Measurements from ENCODE around the gene KIF2A. TPM values are rescaled to one million over a fixed set of nuclear protein-coding genes. Genes with fewer than 3 reads are reported as not detected.

KIF2A gene
- total RNA-seq, 1 experiment from 2014 or later: 81.8 TPM

GRCh38 chr5:62413711-62414110, 107.7 kb downstream of the KIF2A start:
- Histone ChIP-seq H3K4me2 (ENCODE audit: low read depth, low read length, poor library complexity, severe bottlenecking) (peak overlapping the region; percentile 98), H3K27ac (ENCODE audit: low read length) (peak overlapping the region; percentile 34), H3K9me3 (ENCODE audit: low read length) (no peaks in the 10 kb centered on the region), H3K36me3 (ENCODE audit: insufficient read depth, low read length) (peaks cover 8% of the 10 kb centered on the region), H3K9ac (ENCODE audit: low read length) (peak overlapping the region; percentile 81), H4K20me1 (ENCODE audit: insufficient read depth, low read depth, low read length) (peaks cover 9% of the 10 kb centered on the region; the same call in 1 of the 2 replicates), H3K4me1 (ENCODE audit: low read length) (peaks cover 21% of the 10 kb centered on the region), H3K27me3 (ENCODE audit: low read length) (no peaks in the 10 kb centered on the region), H3K79me2 (ENCODE audit: low read length) (peaks cover 61% of the 10 kb centered on the region), H3K4me3 (ENCODE audit: low read length) (peak overlapping the region; percentile 85), H2AFZ (ENCODE audit: low read length) (no peak overlapping the region), H3K9me2 (replicated peaks; ENCODE audit: insufficient read depth, low read length) (no peaks in the 10 kb centered on the region)
- no peak for DNase-seq

GRCh38 chr5:62418462-62419076, 112.6 kb downstream of the KIF2A start:
- Histone ChIP-seq H2AFZ (ENCODE audit: low read length) (no peak overlapping the region), H3K9me3 (ENCODE audit: low read length) (no peaks in the 10 kb centered on the region), H3K79me2 (ENCODE audit: low read length) (peaks cover 100% of the 10 kb centered on the region), H3K9me2 (replicated peaks; ENCODE audit: insufficient read depth, low read length) (no peaks in the 10 kb centered on the region), H3K4me1 (ENCODE audit: low read length) (peaks cover 14% of the 10 kb centered on the region), H3K36me3 (ENCODE audit: insufficient read depth, low read length) (peaks cover 10% of the 10 kb centered on the region), H3K27me3 (ENCODE audit: low read length) (no peaks in the 10 kb centered on the region), H4K20me1 (ENCODE audit: insufficient read depth, low read depth, low read length) (peaks cover 7% of the 10 kb centered on the region; the same call in 1 of the 2 replicates), H3K9ac (ENCODE audit: low read length) (no peak overlapping the region), H3K4me3 (ENCODE audit: low read length) (no peak overlapping the region), H3K27ac (ENCODE audit: low read length) (no peak overlapping the region), H3K4me2 (ENCODE audit: low read depth, low read length, poor library complexity, severe bottlenecking) (no peak overlapping the region)
- no peak for DNase-seq

GRCh38 chr5:62419609-62420008, 113.6 kb downstream of the KIF2A start:
- Histone ChIP-seq H3K27me3 (ENCODE audit: low read length) (no peaks in the 10 kb centered on the region), H4K20me1 (ENCODE audit: insufficient read depth, low read depth, low read length) (peaks cover 2% of the 10 kb centered on the region; the same call in 1 of the 2 replicates), H3K36me3 (ENCODE audit: insufficient read depth, low read length) (peaks cover 10% of the 10 kb centered on the region), H3K4me1 (ENCODE audit: low read length) (peaks cover 3% of the 10 kb centered on the region), H2AFZ (ENCODE audit: low read length) (no peak overlapping the region), H3K9ac (ENCODE audit: low read length) (no peak overlapping the region), H3K4me3 (ENCODE audit: low read length) (no peak overlapping the region), H3K4me2 (ENCODE audit: low read depth, low read length, poor library complexity, severe bottlenecking) (no peak overlapping the region), H3K9me2 (replicated peaks; ENCODE audit: insufficient read depth, low read length) (no peaks in the 10 kb centered on the region), H3K9me3 (ENCODE audit: low read length) (no peaks in the 10 kb centered on the region), H3K79me2 (ENCODE audit: low read length) (peaks cover 100% of the 10 kb centered on the region), H3K27ac (ENCODE audit: low read length) (no peak overlapping the region)
- DNase-seq: no peak

DNA sequence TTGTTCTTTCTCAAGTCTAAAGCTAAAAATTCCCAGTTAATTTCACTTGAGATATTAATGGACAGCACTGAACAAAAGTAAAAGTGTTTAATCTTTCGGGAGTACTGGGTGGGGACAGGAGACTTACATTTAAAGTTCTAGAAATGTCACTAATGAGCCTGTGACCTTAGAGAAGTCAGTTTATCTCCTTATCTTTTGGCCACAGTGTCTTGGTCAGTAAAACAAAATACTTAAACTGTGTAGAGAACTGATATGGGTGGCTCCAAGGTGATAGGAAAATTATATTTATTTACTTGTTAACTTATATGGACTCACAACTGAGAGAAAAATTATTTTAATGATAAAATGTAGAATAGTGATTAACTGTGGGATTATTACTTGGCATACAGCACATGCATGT, 115.4 kb downstream of the KIF2A start:
- Histone ChIP-seq H3K9ac (ENCODE audit: low read length) (no peak overlapping the region), H3K36me3 (ENCODE audit: insufficient read depth, low read length) (peaks cover 10% of the 10 kb centered on the region), H3K27me3 (ENCODE audit: low read length) (no peaks in the 10 kb centered on the region), H3K27ac (ENCODE audit: low read length) (no peak overlapping the region), H3K9me3 (ENCODE audit: low read length) (no peaks in the 10 kb centered on the region), H2AFZ (ENCODE audit: low read length) (no peak overlapping the region), H3K4me2 (ENCODE audit: low read depth, low read length, poor library complexity, severe bottlenecking) (no peak overlapping the region), H3K4me3 (ENCODE audit: low read length) (no peak overlapping the region), H3K79me2 (ENCODE audit: low read length) (peaks cover 100% of the 10 kb centered on the region), H3K4me1 (ENCODE audit: low read length) (no peaks in the 10 kb centered on the region), H3K9me2 (replicated peaks; ENCODE audit: insufficient read depth, low read length) (no peaks in the 10 kb centered on the region), H4K20me1 (ENCODE audit: insufficient read depth, low read depth, low read length) (no peaks in the 10 kb centered on the region)
- no peak for DNase-seq

GRCh38 chr5:62424763-62425162, 118.8 kb downstream of the KIF2A start:
- Histone ChIP-seq H3K27me3 (ENCODE audit: low read length) (no peaks in the 10 kb centered on the region), H3K27ac (ENCODE audit: low read length) (no peak overlapping the region), H3K4me3 (ENCODE audit: low read length) (no peak overlapping the region), H2AFZ (ENCODE audit: low read length) (no peak overlapping the region), H3K4me1 (ENCODE audit: low read length) (no peaks in the 10 kb centered on the region), H3K9ac (ENCODE audit: low read length) (no peak overlapping the region), H3K4me2 (ENCODE audit: low read depth, low read length, poor library complexity, severe bottlenecking) (no peak overlapping the region), H3K9me3 (ENCODE audit: low read length) (no peaks in the 10 kb centered on the region), H3K9me2 (replicated peaks; ENCODE audit: insufficient read depth, low read length) (no peaks in the 10 kb centered on the region), H3K79me2 (ENCODE audit: low read length) (peaks cover 98% of the 10 kb centered on the region), H4K20me1 (ENCODE audit: insufficient read depth, low read depth, low read length) (peaks cover 7% of the 10 kb centered on the region; the same call in 1 of the 2 replicates), H3K36me3 (ENCODE audit: insufficient read depth, low read length) (no peaks in the 10 kb centered on the region)
- no peak for DNase-seq

- H4K20me1 ChIP-seq (ENCODE audit: insufficient read depth, low read depth, low read length): peaks cover 18% of the 10 kb centered on the region; the same call in 1 of the 2 replicates
- H3K9me3 ChIP-seq (ENCODE audit: low read length): no peaks in the 10 kb centered on the region
- H2AFZ ChIP-seq (ENCODE audit: low read length): no peak overlapping the region
- no peaks in the 10 kb centered on the region for H3K9me2 ChIP-seq (replicated peaks; ENCODE audit: insufficient read depth, low read length)
- peaks cover 95% of the 10 kb centered on the region for H3K79me2 ChIP-seq (ENCODE audit: low read length)
- H3K36me3 ChIP-seq (ENCODE audit: insufficient read depth, low read length): no peaks in the 10 kb centered on the region
- no peaks in the 10 kb centered on the region for H3K27me3 ChIP-seq (ENCODE audit: low read length)
- DNase-seq: no peak
- no peaks in the 10 kb centered on the region for H3K4me1 ChIP-seq (ENCODE audit: low read length)
- no peak overlapping the region for H3K4me2 ChIP-seq (ENCODE audit: low read depth, low read length, poor library complexity, severe bottlenecking)
- H3K9ac ChIP-seq (ENCODE audit: low read length): no peak overlapping the region
- no peak overlapping the region for H3K27ac ChIP-seq (ENCODE audit: low read length)
- no peak overlapping the region for H3K4me3 ChIP-seq (ENCODE audit: low read length)
Measured at GRCh38 chr5:62431735-62432620, 126.0 kb downstream of the KIF2A start.

DNA sequence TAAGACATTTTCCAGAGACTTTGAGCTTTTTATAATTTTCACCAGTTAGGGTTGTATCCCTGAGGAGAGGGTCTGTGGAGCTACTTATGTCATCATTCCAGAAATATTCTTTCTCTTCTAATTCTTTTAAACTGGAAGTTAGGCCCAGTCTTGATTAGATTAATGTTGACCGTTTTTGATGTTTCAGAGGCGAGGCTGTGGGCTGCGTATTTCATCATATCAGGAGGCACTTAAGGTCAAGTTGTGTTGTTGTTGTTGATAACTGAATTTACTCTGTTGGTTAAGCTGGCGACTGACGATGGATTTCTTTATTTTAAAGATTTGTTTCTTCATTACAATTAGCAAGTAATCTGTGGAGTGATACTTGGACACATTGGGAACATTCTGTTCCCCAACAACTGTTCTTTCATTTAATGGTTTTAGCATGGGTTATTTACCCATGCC, 126.6 kb downstream of the KIF2A start:
- DNase-seq: no peak
- Histone ChIP-seq H3K9me3 (ENCODE audit: low read length) (no peaks in the 10 kb centered on the region), H2AFZ (ENCODE audit: low read length) (no peak overlapping the region), H3K79me2 (ENCODE audit: low read length) (peaks cover 95% of the 10 kb centered on the region), H3K4me2 (ENCODE audit: low read depth, low read length, poor library complexity, severe bottlenecking) (no peak overlapping the region), H3K9me2 (replicated peaks; ENCODE audit: insufficient read depth, low read length) (no peaks in the 10 kb centered on the region), H3K4me1 (ENCODE audit: low read length) (no peaks in the 10 kb centered on the region), H3K36me3 (ENCODE audit: insufficient read depth, low read length) (peaks cover under 1% of the 10 kb centered on the region; the same call in 1 of the 2 replicates), H4K20me1 (ENCODE audit: insufficient read depth, low read depth, low read length) (peaks cover 16% of the 10 kb centered on the region; the same call in 1 of the 2 replicates), H3K27me3 (ENCODE audit: low read length) (no peaks in the 10 kb centered on the region), H3K4me3 (ENCODE audit: low read length) (no peak overlapping the region), H3K9ac (ENCODE audit: low read length) (no peak overlapping the region), H3K27ac (ENCODE audit: low read length) (no peak overlapping the region)

Data from Karpas-422 (cell line).